B cell (primary cell): Measurements from ENCODE around the gene ZC2HC1B. TPM values are rescaled to one million over a fixed set of nuclear protein-coding genes. Genes with fewer than 3 reads are reported as not detected.

Source experiments
- ATAC-seq: fragments of 200-7000 bp; cut with Tn5 transposase; one replicate; pipeline ENCODE4 v1.10.0; 2021; ENCODE audit warnings: low read depth, mild to moderate bottlenecking, moderate number of reproducible peaks, moderate library complexity
- CTCF ChIA-PET: fragments of 350-600 bp; sonication (Branson Sonifier 250); formaldehyde crosslinking; loops from one replicate; lab custom pipeline; 2021; ENCODE audit warnings: antibody characterized with exemption, inconsistent platforms; lab: Charles Lee
- POLR2A ChIA-PET: fragments of 350-600 bp; sonication (Branson Sonifier 250); formaldehyde crosslinking; loops from one replicate; lab custom pipeline; 2021; ENCODE audit warnings: antibody characterized with exemption; lab: Charles Lee
- DNase-seq: peaks from one replicate; pipeline ENCODE4 v3.0.0; 2013
- H2AFZ ChIP-seq: 2 replicates; pipeline ENCODE4 v1.6.1; 2012; ENCODE audit warnings: mild to moderate bottlenecking, low read depth, low read length; ENCODE audit not compliant: insufficient read depth, poor library complexity, severe bottlenecking
- H3K27ac ChIP-seq, 2 donors: 1 replicate in 1 of 2; 2 replicates in 1 of 2; pipeline ENCODE4 v1.5.1; 2012 to 2013; ENCODE audit warnings: low read length in 2 of 2, mild to moderate bottlenecking in 2 of 2, moderate library complexity in 1 of 2
- H3K27me3 ChIP-seq, 4 experiments: fragments of 200-600 bp in 1 of 4; sonication (generic) in 1 of 4; replicated peaks in 1 of 4; 1 replicate in 2 of 4; 2 replicates in 2 of 4; pipeline versions ENCODE4 v1.6.1 to v1.7.0; 2013 to 2016; ENCODE audit warnings: low read length in 3 of 4, mild to moderate bottlenecking in 2 of 4, mixed read lengths in 1 of 4, moderate library complexity in 1 of 4; ENCODE audit not compliant: insufficient read depth in 4 of 4, control insufficient read depth in 3 of 4; ENCODE audit errors: control extremely low read depth in 1 of 4
- H3K36me3 ChIP-seq, 2 experiments: replicated peaks in 1 of 2; 1 replicate in 1 of 2; 2 replicates in 1 of 2; pipeline versions ENCODE4 v1.6.1 to v1.7.1; 2013; ENCODE audit warnings: low read length in 1 of 2; ENCODE audit not compliant: insufficient read depth in 2 of 2, control insufficient read depth in 1 of 2; ENCODE audit errors: control extremely low read depth in 1 of 2, extremely low read depth in 1 of 2
- H3K4me1 ChIP-seq, 2 donors: fragments of 200-600 bp in 1 of 2; sonication (generic) in 1 of 2; 1 replicate in 1 of 2; 2 replicates in 1 of 2; pipeline versions ENCODE4 v1.5.1 to v1.6.1; 2013 to 2017; ENCODE audit warnings: low read length in 2 of 2; ENCODE audit not compliant: control insufficient read depth in 2 of 2, insufficient read depth in 2 of 2
- H3K4me2 ChIP-seq: replicated peaks from 2 replicates; pipeline ENCODE3; 2012; ENCODE audit warnings: mild to moderate bottlenecking, low read depth, low read length; ENCODE audit not compliant: poor library complexity, severe bottlenecking
- H3K4me3 ChIP-seq, 5 experiments: fragments of 200-600 bp in 1 of 5; sonication (generic) in 1 of 5; 1 replicate in 3 of 5; 2 replicates in 2 of 5; pipeline versions ENCODE4 v1.5.1 to v1.7.0; 2011 to 2016; ENCODE audit warnings: low read length in 4 of 5, mild to moderate bottlenecking in 4 of 5, low read depth in 2 of 5, control low read depth in 1 of 5, moderate library complexity in 1 of 5; ENCODE audit not compliant: insufficient read depth in 1 of 5; ENCODE audit errors: control extremely low read depth in 1 of 5, extremely low read depth in 1 of 5
- H3K79me2 ChIP-seq: fragments of 200-600 bp; sonication (generic); one replicate; pipeline ENCODE4 v1.6.0; 2016; ENCODE audit warnings: low read length; ENCODE audit not compliant: control insufficient read depth, insufficient read depth
- H3K9ac ChIP-seq: fragments of 200-600 bp; sonication (generic); 2 replicates; pipeline ENCODE4 v1.6.1; 2017; ENCODE audit warnings: mild to moderate bottlenecking, low read length, moderate library complexity
- H3K9me3 ChIP-seq, 3 donors: one replicate each; pipeline versions ENCODE4 v1.6.1 to v1.7.1; 2013; ENCODE audit warnings: low read length in 2 of 3; ENCODE audit not compliant: control insufficient read depth in 2 of 3, insufficient read depth in 1 of 3; ENCODE audit errors: control extremely low read depth in 1 of 3
- H4K20me1 ChIP-seq: 2 replicates; pipeline ENCODE4 v1.6.0; 2012; ENCODE audit warnings: mild to moderate bottlenecking, low read length; ENCODE audit not compliant: insufficient read depth, control insufficient read depth, poor library complexity, severe bottlenecking
- H3K27ac Mint-ChIP-seq: one replicate; pipeline ENCODE4 v1.8.0; 2021; ENCODE audit warnings: mixed read lengths
- H3K27me3 Mint-ChIP-seq: one replicate; pipeline ENCODE4 v1.8.0; 2021; ENCODE audit warnings: mixed read lengths
- H3K4me1 Mint-ChIP-seq: one replicate; pipeline ENCODE4 v1.8.0; 2021; ENCODE audit warnings: mixed read lengths
- H3K4me3 Mint-ChIP-seq: one replicate; pipeline ENCODE4 v1.8.0; 2021; ENCODE audit warnings: mixed read lengths
- H3K9me3 Mint-ChIP-seq: one replicate; pipeline ENCODE4 v1.8.0; 2022; ENCODE audit warnings: mixed read lengths; ENCODE audit not compliant: insufficient read depth
- CTCF ChIP-seq: fragments of 200-600 bp; IDR thresholded peaks from one replicate; pipeline ENCODE4 v1.8.0; 2022; ENCODE audit warnings: antibody characterized with exemption, mild to moderate bottlenecking
- EZH2 ChIP-seq: IDR thresholded peaks from 2 replicates; pipeline ENCODE4 v1.6.1; 2012; ENCODE audit warnings: borderline replicate concordance, low read depth, mild to moderate bottlenecking, moderate library complexity, low read length; ENCODE audit not compliant: insufficient read depth, poor library complexity, severe bottlenecking
- WGBS: methylation state at CpG from one replicate; pipeline ENCODE4 v1.1.5; 2013; ENCODE audit warnings: missing lambda C conversion rate; ENCODE audit not compliant: insufficient coverage; 5-methylcytosine and 5-hydroxymethylcytosine counted together
- intact Hi-C: fragments of 100-400 bp; cut with micrococcal nuclease; formaldehyde crosslinking; loops from one replicate; pipeline ENCODE4 v1.10.0; 2022
- polyA plus RNA-seq: library from polyadenylated mRNA; depleted of rRNA; stranded (reverse); fragments of >200 nt; gene quantifications from 2 replicates; pipeline ENCODE4 v1.2.3, GENCODE V29; 2012
- total RNA-seq, 2 donors: library from RNA; stranded (reverse); fragments of 120-200 nt in 1 of 2; gene quantifications; 1 replicate in 1 of 2; 2 replicates in 1 of 2; pipeline versions ENCODE4 v1.2.3 to v1.2.4, GENCODE V29; 2013 to 2022

The ZC2HC1B gene
- total and polyA plus RNA-seq, 2 donors (not counting 1 experiment from before 2014, with no cell fraction given), result 0.51 to 0.84 TPM

- H3K27ac Mint-ChIP-seq, result no peak overlapping the region
- no peaks in the 10 kb centered on the region for H3K27me3 ChIP-seq
These were observed 101.4 kb downstream of the ZC2HC1B start for GRCh38 chr6:143965503-143966171.

GRCh38 chr6:143966312-143966711 is 102.0 kb downstream of the ZC2HC1B start:
- Mint-ChIP-seq H3K27ac (no peak overlapping the region), H3K4me1 (no peaks in the 10 kb centered on the region), H3K27me3 (no peaks in the 10 kb centered on the region), H3K9me3 (no peaks in the 10 kb centered on the region), H3K4me3 (no peak overlapping the region)
- Histone ChIP-seq H2AFZ (no peak overlapping the region), H3K4me1 (no peaks in the 10 kb centered on the region), H3K27me3 (no peaks in the 10 kb centered on the region), H3K9ac (no peak overlapping the region), H3K27ac (no peak overlapping the region), H4K20me1 (no peaks in the 10 kb centered on the region), H3K4me2 (no peak overlapping the region), H3K79me2 (no peaks in the 10 kb centered on the region), H3K9me3 (no peaks in the 10 kb centered on the region), H3K36me3 (no peaks in the 10 kb centered on the region), H3K4me3 (no peak overlapping the region)
- CTCF ChIA-PET, result no interaction called here
- no peak for ATAC-seq
- no peak for TF ChIP-seq EZH2
- TF ChIP-seq CTCF, result no peak
- DNase-seq, result no peak
- POLR2A ChIA-PET, result no interaction called here
- intact Hi-C loops, result no loop called here
- no CpG with 5 or more reads among the region's 1 CpG for WGBS

More at GRCh38 chr6:143965503-143966171, 101.4 kb downstream of the ZC2HC1B start:
- no peaks in the 10 kb centered on the region for H3K9me3 Mint-ChIP-seq
- no peak overlapping the region for H3K4me2 ChIP-seq
- ATAC-seq (no peak), DNase-seq (no peak)
- H3K79me2 ChIP-seq, result no peaks in the 10 kb centered on the region
- no peak overlapping the region for H2AFZ ChIP-seq
- no peak overlapping the region for H3K4me3 ChIP-seq
- H3K4me1 Mint-ChIP-seq, result no peaks in the 10 kb centered on the region
- CTCF ChIA-PET, result no interaction called here
- no peak overlapping the region for H3K27ac ChIP-seq
- H4K20me1 ChIP-seq, result no peaks in the 10 kb centered on the region
- WGBS, result 94% methylated on average over 2 of the region's 6 CpGs
- H3K9me3 ChIP-seq, result no peaks in the 10 kb centered on the region
- TF ChIP-seq EZH2 (no peak), CTCF (no peak)
- no peaks in the 10 kb centered on the region for H3K36me3 ChIP-seq
- no peak overlapping the region for H3K9ac ChIP-seq
- no peaks in the 10 kb centered on the region for H3K27me3 Mint-ChIP-seq
- H3K4me3 Mint-ChIP-seq, result no peak overlapping the region
- no peaks in the 10 kb centered on the region for H3K4me1 ChIP-seq
- intact Hi-C loops, result no loop called here
- POLR2A ChIA-PET, result no interaction called here
